Left ventricle myocardium inferior (tissue), 1 donor: ENCODE data around the gene MECP2. TPM values are rescaled to one million over a fixed set of nuclear protein-coding genes. Genes with fewer than 3 reads are reported as not detected.

Experiments
- DNase-seq: peaks from one replicate; pipeline ENCODE4 v3.0.0-alpha.2; 2020
- H3K27ac ChIP-seq: fragments of 200-600 bp; replicated peaks from 2 replicates; pipeline ENCODE4 v1.8.0; 2021
- H3K27me3 ChIP-seq: fragments of 200-600 bp; 2 replicates; pipeline ENCODE4 v1.8.0; 2021; ENCODE audit warnings: low read depth
- H3K36me3 ChIP-seq: fragments of 200-600 bp; 2 replicates; pipeline ENCODE4 v1.8.0; 2021
- H3K4me1 ChIP-seq: fragments of 200-600 bp; 2 replicates; pipeline ENCODE4 v1.8.0; 2021
- H3K4me3 ChIP-seq: fragments of 200-600 bp; 2 replicates; pipeline ENCODE4 v1.8.0; 2021; ENCODE audit warnings: mild to moderate bottlenecking, moderate library complexity
- H3K9me3 ChIP-seq: fragments of 200-600 bp; replicated peaks from 2 replicates; pipeline ENCODE4 v1.8.0; 2021
- intact Hi-C: fragments of 100-400 bp; cut with micrococcal nuclease; formaldehyde crosslinking; loops from one replicate; pipeline ENCODE4 v1.11.0; 2022
- total RNA-seq: library from RNA; stranded (reverse); fragmentation: NEBNext Ultra II Directional; extraction: Animal tissue kit (Norgen Biotek cat#: 25700); gene quantifications from one replicate; pipeline ENCODE4 v1.2.1, GENCODE V29; 2021
- TF ChIP-seq, protein P1 (sequence below): fragments of 200-600 bp; IDR thresholded peaks from 2 replicates; pipeline ENCODE4 v1.8.0; 2021; ENCODE audit warnings: antibody characterized with exemption, mild to moderate bottlenecking, borderline replicate concordance
- donor health status: DM: no; HTN: yes; CAD: no; lungs with severe emphysema.

The MECP2 gene
- total RNA-seq, 1 donor from 2014 or later = 28.3 TPM

DNA sequence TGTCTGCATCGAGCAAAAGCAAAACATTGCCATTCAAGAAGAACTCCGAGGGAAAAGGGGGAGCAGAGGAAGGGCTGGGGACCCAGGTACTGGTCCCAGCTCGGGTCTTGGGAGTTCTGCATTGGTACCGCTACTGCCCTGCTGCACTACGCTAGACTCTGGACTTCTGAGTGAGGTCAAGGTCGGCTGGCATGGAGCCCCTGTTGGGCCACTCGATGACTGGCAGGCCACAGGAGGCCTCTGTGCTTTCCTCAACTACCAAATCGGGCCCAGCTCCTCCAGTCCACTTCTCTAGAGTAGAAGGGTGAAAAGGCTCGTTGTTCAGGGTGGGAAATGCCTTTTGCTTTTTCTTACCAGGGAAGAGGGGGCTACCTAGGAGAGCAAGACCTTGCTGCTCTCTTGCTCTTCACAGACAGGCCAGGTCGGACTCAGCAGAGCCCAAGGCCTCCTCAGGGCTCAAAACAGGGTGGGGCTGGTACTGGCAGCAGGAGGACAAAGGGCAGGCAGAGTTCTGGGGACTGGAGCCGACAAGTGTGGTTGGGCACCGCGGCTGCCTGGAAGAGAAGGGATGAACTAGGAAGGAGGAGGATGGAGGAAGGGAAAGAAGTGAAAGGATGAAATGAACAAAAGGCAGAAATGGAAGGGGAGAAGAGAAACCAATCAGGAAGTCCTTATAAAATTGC lies 68.9 kb downstream of the MECP2 start:
- no peaks in the 10 kb centered on the region for H3K9me3 ChIP-seq
- H3K4me3 ChIP-seq = no peak overlapping the region
- peaks cover 15% of the 10 kb centered on the region for H3K36me3 ChIP-seq
- intact Hi-C loops = no loop called here
- no peak for DNase-seq
- H3K27me3 ChIP-seq = no peaks in the 10 kb centered on the region
- no peak overlapping the region for H3K27ac ChIP-seq
- peaks cover 35% of the 10 kb centered on the region for H3K4me1 ChIP-seq
- TF ChIP-seq, protein P1, sequence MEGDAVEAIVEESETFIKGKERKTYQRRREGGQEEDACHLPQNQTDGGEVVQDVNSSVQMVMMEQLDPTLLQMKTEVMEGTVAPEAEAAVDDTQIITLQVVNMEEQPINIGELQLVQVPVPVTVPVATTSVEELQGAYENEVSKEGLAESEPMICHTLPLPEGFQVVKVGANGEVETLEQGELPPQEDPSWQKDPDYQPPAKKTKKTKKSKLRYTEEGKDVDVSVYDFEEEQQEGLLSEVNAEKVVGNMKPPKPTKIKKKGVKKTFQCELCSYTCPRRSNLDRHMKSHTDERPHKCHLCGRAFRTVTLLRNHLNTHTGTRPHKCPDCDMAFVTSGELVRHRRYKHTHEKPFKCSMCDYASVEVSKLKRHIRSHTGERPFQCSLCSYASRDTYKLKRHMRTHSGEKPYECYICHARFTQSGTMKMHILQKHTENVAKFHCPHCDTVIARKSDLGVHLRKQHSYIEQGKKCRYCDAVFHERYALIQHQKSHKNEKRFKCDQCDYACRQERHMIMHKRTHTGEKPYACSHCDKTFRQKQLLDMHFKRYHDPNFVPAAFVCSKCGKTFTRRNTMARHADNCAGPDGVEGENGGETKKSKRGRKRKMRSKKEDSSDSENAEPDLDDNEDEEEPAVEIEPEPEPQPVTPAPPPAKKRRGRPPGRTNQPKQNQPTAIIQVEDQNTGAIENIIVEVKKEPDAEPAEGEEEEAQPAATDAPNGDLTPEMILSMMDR = no peak

- Histone ChIP-seq H3K36me3 (peaks cover 15% of the 10 kb centered on the region), H3K9me3 (no peaks in the 10 kb centered on the region), H3K4me1 (peaks cover 28% of the 10 kb centered on the region), H3K4me3 (no peak overlapping the region), H3K27me3 (no peaks in the 10 kb centered on the region), H3K27ac (no peak overlapping the region)
- TF ChIP-seq, protein P1 = no peak
- DNase-seq = no peak
- intact Hi-C loops = no loop called here
These were observed 69.5 kb downstream of the MECP2 start for GRCh38 chrX:154027986-154028385.

DNA sequence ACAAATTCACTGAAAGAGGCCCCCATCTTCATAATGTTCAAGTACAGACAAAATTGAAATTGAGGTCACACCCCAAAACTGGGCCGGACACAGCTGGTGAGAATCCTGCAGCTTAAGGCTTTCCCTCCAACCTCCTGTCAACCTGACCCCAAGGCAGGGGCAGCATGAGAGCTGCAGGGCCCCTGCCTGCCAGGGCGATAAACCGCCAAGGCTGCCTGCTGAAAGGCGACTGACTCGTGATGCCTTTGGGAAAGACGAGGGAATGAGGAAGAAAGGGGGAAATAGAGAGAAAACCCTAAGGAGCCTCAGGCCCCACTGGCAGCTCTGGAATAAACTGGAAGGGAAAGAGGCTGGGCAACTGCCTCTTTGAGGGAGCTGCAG lies 70.5 kb downstream of the MECP2 start:
- H3K9me3 ChIP-seq = no peaks in the 10 kb centered on the region
- peaks cover 13% of the 10 kb centered on the region for H3K36me3 ChIP-seq
- H3K27me3 ChIP-seq = no peaks in the 10 kb centered on the region
- H3K27ac ChIP-seq = no peak overlapping the region
- H3K4me3 ChIP-seq = no peak overlapping the region
- DNase-seq = no peak
- H3K4me1 ChIP-seq = peaks cover 18% of the 10 kb centered on the region
- TF ChIP-seq, protein P1 = no peak
- intact Hi-C loops = no loop called here

- H3K27ac ChIP-seq = no peak overlapping the region
These were observed 71.1 kb downstream of the MECP2 start for GRCh38 chrX:154026136-154027021.

GRCh38 chrX:154025230-154025629 lies 72.3 kb downstream of the MECP2 start:
- DNase-seq = no peak
- H3K9me3 ChIP-seq = no peaks in the 10 kb centered on the region
- H3K27me3 ChIP-seq = no peaks in the 10 kb centered on the region
- peaks cover 29% of the 10 kb centered on the region for H3K4me1 ChIP-seq
- intact Hi-C loops = no loop called here
- peaks cover 5% of the 10 kb centered on the region for H3K36me3 ChIP-seq
- peak overlapping the region; percentile 23 for H3K27ac ChIP-seq
- H3K4me3 ChIP-seq = no peak overlapping the region
- TF ChIP-seq, protein P1 = no peak

More at GRCh38 chrX:154026136-154027021, 71.1 kb downstream of the MECP2 start:
- Histone ChIP-seq H3K4me3 (no peak overlapping the region), H3K9me3 (no peaks in the 10 kb centered on the region), H3K4me1 (peaks cover 19% of the 10 kb centered on the region), H3K27me3 (no peaks in the 10 kb centered on the region), H3K36me3 (peaks cover 7% of the 10 kb centered on the region)
- intact Hi-C loops = no loop called here
- no peak for DNase-seq
- TF ChIP-seq, protein P1 = no peak
